HG02870 (cell line): ENCODE results near the gene AFG3L2.

ENCODE experiments used
- ATAC-seq: cut with Tn5 transposase; IDR thresholded peaks from one replicate; pipeline ENCODE4 v1.9.1; 2021; ENCODE audit warnings: mild to moderate bottlenecking, moderate library complexity; ENCODE audit not compliant: unreplicated experiment

Gene AFG3L2

GRCh38 chr18:12306752-12307700, 70.0 kb downstream of the AFG3L2 start:
- ATAC-seq = no peak

- ATAC-seq = no peak
Observed at GRCh38 chr18:12305930-12306629, 70.9 kb downstream of the AFG3L2 start.

GRCh38 chr18:12305211-12305610, 71.8 kb downstream of the AFG3L2 start:
- no peak for ATAC-seq

- ATAC-seq = no peak
Observed at GRCh38 chr18:12304351-12305210, 72.4 kb downstream of the AFG3L2 start.

- no peak for ATAC-seq
Observed at GRCh38 chr18:12302391-12303147, 74.5 kb downstream of the AFG3L2 start.

- no peak for ATAC-seq
Observed at GRCh38 chr18:12301263-12302005, 75.6 kb downstream of the AFG3L2 start.

GRCh38 chr18:12299862-12300261, 77.2 kb downstream of the AFG3L2 start:
- ATAC-seq = no peak

- ATAC-seq = no peak
Observed at GRCh38 chr18:12296457-12296856, 80.6 kb downstream of the AFG3L2 start.

GRCh38 chr18:12296087-12296403, 81.0 kb downstream of the AFG3L2 start:
- ATAC-seq = no peak

GRCh38 chr18:12295389-12296086, 81.5 kb downstream of the AFG3L2 start:
- ATAC-seq = no peak

- ATAC-seq = no peak
Observed at GRCh38 chr18:12293831-12294230, 83.2 kb downstream of the AFG3L2 start.

- no peak for ATAC-seq
Observed at GRCh38 chr18:12291690-12292089, 85.3 kb downstream of the AFG3L2 start.

GRCh38 chr18:12291161-12291560, 85.9 kb downstream of the AFG3L2 start:
- ATAC-seq = no peak

- ATAC-seq = no peak
Observed at GRCh38 chr18:12290086-12290485, 86.9 kb downstream of the AFG3L2 start.

- ATAC-seq = no peak
Observed at GRCh38 chr18:12288403-12288755, 88.6 kb downstream of the AFG3L2 start.

- no peak for ATAC-seq
Observed at GRCh38 chr18:12287684-12288402, 89.2 kb downstream of the AFG3L2 start.

GRCh38 chr18:12287131-12287681, 89.8 kb downstream of the AFG3L2 start:
- ATAC-seq = no peak

GRCh38 chr18:12283666-12284065, 93.4 kb downstream of the AFG3L2 start:
- ATAC-seq = no peak
